ENCODE measurements around the gene ICOS. TPM values are rescaled to one million over a fixed set of nuclear protein-coding genes. Genes with fewer than 3 reads are reported as not detected.

The ICOS gene
- polyA plus RNA-seq, 1 donor from 2014 or later, result not detected

- Histone ChIP-seq H3K9ac (ENCODE audit: low read length) (no peak overlapping the region), H3K27ac (ENCODE audit: low read length) (no peak overlapping the region), H3K4me3 (ENCODE audit: low read length) (no peak overlapping the region), H3K9me2 (ENCODE audit: insufficient read depth, low read length) (no peaks in the 10 kb centered on the region), H3F3A (ENCODE audit: insufficient read depth, low read length, poor library complexity, severe bottlenecking) (no peaks in the 10 kb centered on the region), H3K4me2 (ENCODE audit: low read length) (no peak overlapping the region), H3K27me3 (ENCODE audit: insufficient read depth, low read depth, low read length) (no peaks in the 10 kb centered on the region), H3K9me3 (ENCODE audit: low read length) (no peaks in the 10 kb centered on the region), H2AFZ (ENCODE audit: low read depth, low read length) (no peak overlapping the region), H4K20me1 (ENCODE audit: insufficient read depth) (no peaks in the 10 kb centered on the region), H3K36me3 (ENCODE audit: insufficient read depth, low read length) (no peaks in the 10 kb centered on the region), H3K79me2 (replicated peaks; ENCODE audit: insufficient read depth, low read length) (no peaks in the 10 kb centered on the region)
- TF ChIP-seq MXI1 (conservative IDR thresholded peaks at IDR 0.05; ENCODE audit: poor library complexity, severe bottlenecking) (no peak), SMC3 (conservative IDR thresholded peaks at IDR 0.05; ENCODE audit: poor library complexity) (no peak), CTCF (IDR thresholded peaks at IDR 0.05; ENCODE audit: poor library complexity, severe bottlenecking) (no peak), EZH2 (IDR thresholded peaks at IDR 0.05; ENCODE audit: borderline replicate concordance, insufficient read depth, low read length, poor library complexity, severe bottlenecking) (no peak), RAD21 (conservative IDR thresholded peaks at IDR 0.05) (no peak), TAF1 (IDR thresholded peaks at IDR 0.05; ENCODE audit: low read depth) (no peak), POLR2AphosphoS5 (IDR thresholded peaks at IDR 0.05) (no peak), EP300 (conservative IDR thresholded peaks at IDR 0.05; ENCODE audit: poor library complexity, severe bottlenecking) (no peak)
- TF ChIP-seq, protein P1, sequence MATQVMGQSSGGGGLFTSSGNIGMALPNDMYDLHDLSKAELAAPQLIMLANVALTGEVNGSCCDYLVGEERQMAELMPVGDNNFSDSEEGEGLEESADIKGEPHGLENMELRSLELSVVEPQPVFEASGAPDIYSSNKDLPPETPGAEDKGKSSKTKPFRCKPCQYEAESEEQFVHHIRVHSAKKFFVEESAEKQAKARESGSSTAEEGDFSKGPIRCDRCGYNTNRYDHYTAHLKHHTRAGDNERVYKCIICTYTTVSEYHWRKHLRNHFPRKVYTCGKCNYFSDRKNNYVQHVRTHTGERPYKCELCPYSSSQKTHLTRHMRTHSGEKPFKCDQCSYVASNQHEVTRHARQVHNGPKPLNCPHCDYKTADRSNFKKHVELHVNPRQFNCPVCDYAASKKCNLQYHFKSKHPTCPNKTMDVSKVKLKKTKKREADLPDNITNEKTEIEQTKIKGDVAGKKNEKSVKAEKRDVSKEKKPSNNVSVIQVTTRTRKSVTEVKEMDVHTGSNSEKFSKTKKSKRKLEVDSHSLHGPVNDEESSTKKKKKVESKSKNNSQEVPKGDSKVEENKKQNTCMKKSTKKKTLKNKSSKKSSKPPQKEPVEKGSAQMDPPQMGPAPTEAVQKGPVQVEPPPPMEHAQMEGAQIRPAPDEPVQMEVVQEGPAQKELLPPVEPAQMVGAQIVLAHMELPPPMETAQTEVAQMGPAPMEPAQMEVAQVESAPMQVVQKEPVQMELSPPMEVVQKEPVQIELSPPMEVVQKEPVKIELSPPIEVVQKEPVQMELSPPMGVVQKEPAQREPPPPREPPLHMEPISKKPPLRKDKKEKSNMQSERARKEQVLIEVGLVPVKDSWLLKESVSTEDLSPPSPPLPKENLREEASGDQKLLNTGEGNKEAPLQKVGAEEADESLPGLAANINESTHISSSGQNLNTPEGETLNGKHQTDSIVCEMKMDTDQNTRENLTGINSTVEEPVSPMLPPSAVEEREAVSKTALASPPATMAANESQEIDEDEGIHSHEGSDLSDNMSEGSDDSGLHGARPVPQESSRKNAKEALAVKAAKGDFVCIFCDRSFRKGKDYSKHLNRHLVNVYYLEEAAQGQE (IDR thresholded peaks at IDR 0.05; ENCODE audit: borderline replicate concordance), result no peak
Observed at GRCh38 chr2:204008352-204008751, 71.8 kb downstream of the ICOS start.

GRCh38 chr2:204010628-204011560 is 74.3 kb downstream of the ICOS start:
- Histone ChIP-seq H3K9me2 (ENCODE audit: insufficient read depth, low read length) (no peaks in the 10 kb centered on the region), H2AFZ (ENCODE audit: low read depth, low read length) (no peak overlapping the region), H3K36me3 (ENCODE audit: insufficient read depth, low read length) (no peaks in the 10 kb centered on the region), H3K27me3 (ENCODE audit: insufficient read depth, low read depth, low read length) (no peaks in the 10 kb centered on the region), H3K9me3 (ENCODE audit: low read length) (no peaks in the 10 kb centered on the region), H4K20me1 (ENCODE audit: insufficient read depth) (no peaks in the 10 kb centered on the region), H3K27ac (ENCODE audit: low read length) (no peak overlapping the region), H3K79me2 (replicated peaks; ENCODE audit: insufficient read depth, low read length) (no peaks in the 10 kb centered on the region), H3K4me2 (ENCODE audit: low read length) (no peak overlapping the region), H3K4me3 (ENCODE audit: low read length) (no peak overlapping the region), H3F3A (ENCODE audit: insufficient read depth, low read length, poor library complexity, severe bottlenecking) (no peaks in the 10 kb centered on the region), H3K9ac (ENCODE audit: low read length) (no peak overlapping the region)
- TF ChIP-seq SMC3 (conservative IDR thresholded peaks at IDR 0.05; ENCODE audit: poor library complexity) (no peak), EZH2 (IDR thresholded peaks at IDR 0.05; ENCODE audit: borderline replicate concordance, insufficient read depth, low read length, poor library complexity, severe bottlenecking) (no peak), TAF1 (IDR thresholded peaks at IDR 0.05; ENCODE audit: low read depth) (no peak), CTCF (IDR thresholded peaks at IDR 0.05; ENCODE audit: poor library complexity, severe bottlenecking) (no peak), EP300 (conservative IDR thresholded peaks at IDR 0.05; ENCODE audit: poor library complexity, severe bottlenecking) (no peak), MXI1 (conservative IDR thresholded peaks at IDR 0.05; ENCODE audit: poor library complexity, severe bottlenecking) (no peak), RAD21 (conservative IDR thresholded peaks at IDR 0.05) (no peak), POLR2AphosphoS5 (IDR thresholded peaks at IDR 0.05) (no peak)
- TF ChIP-seq, protein P1 (IDR thresholded peaks at IDR 0.05; ENCODE audit: borderline replicate concordance), result no peak
